K562 (cell line): Measurements from ENCODE around the gene PTPN1. TPM values are rescaled to one million over a fixed set of nuclear protein-coding genes. Genes with fewer than 3 reads are reported as not detected.

Source experiments
- ATAC-seq: fragments of 200-7000 bp; cut with Tn5 transposase; 3 replicates; pipeline ENCODE4 v1.9.1; 2020; ENCODE audit warnings: moderate library complexity
- BruUV-seq: library from RNA; stranded (reverse); fragments of 400-500 nt; replicated peaks from 2 replicates; lab custom pipeline; 2021; lab: Mats Ljungman, UMichigan
- CTCF ChIA-PET: fragments of 300-600 bp; formaldehyde crosslinking; extraction: SDS; loops from one replicate; lab custom pipeline; 2021; ENCODE audit warnings: low intra/inter-chr PET ratio; lab: Yijun Ruan, JAX
- POLR2A ChIA-PET: fragments of 300-600, 350-650 bp; sonication (Branson Sonifier 250); formaldehyde crosslinking; extraction: SDS; loops from one replicate; lab custom pipeline; 2021; ENCODE audit warnings: antibody characterized with exemption, inconsistent platforms; lab: Yijun Ruan, JAX
- DNase-seq, 4 experiments: peaks; one replicate each; pipeline versions ENCODE4 v3.0.0 to v3.0.0-alpha.2; 2011 to 2018; ENCODE audit warnings: low spot score in 3 of 4, mixed read lengths in 3 of 4; ENCODE audit errors: extremely low read depth in 1 of 4
- FAIRE-seq: peaks from 2 replicates; lab custom pipeline; 2011; peaks lifted over from hg19 to GRCh38; lab: Jason Lieb, UNC
- H2AFZ ChIP-seq: 2 replicates; pipeline ENCODE4 v1.6.0; 2011; ENCODE audit warnings: low read depth, low read length, control low read depth, inconsistent platforms
- H3K27ac ChIP-seq: fragments of 200-600 bp; 3 replicates; pipeline ENCODE4 v1.8.0; 2011; ENCODE audit warnings: low read depth, mild to moderate bottlenecking, control low read depth, inconsistent platforms, low read length, moderate library complexity, mixed read lengths; ENCODE audit errors: extremely low read depth
- H3K27me3 ChIP-seq, 2 experiments: fragments of 300-600 bp in 1 of 2; 2 replicates in 1 of 2; 3 replicates in 1 of 2; pipeline versions ENCODE4 v1.6.0 to v1.8.0; 2011; ENCODE audit warnings: inconsistent platforms in 2 of 2, low read length in 2 of 2, mild to moderate bottlenecking in 1 of 2, mixed read lengths in 1 of 2, moderate library complexity in 1 of 2; ENCODE audit not compliant: control insufficient read depth in 2 of 2, insufficient read depth in 2 of 2
- H3K36me3 ChIP-seq: fragments of 300-600 bp; 3 replicates; pipeline ENCODE4 v1.8.0; 2011; ENCODE audit warnings: mild to moderate bottlenecking, low read length, inconsistent platforms; ENCODE audit not compliant: control insufficient read depth, insufficient read depth
- H3K4me1 ChIP-seq, 2 experiments: fragments of 200-600 bp in 1 of 2; replicated peaks in 1 of 2; 2 replicates in 1 of 2; 3 replicates in 1 of 2; pipeline versions ENCODE4 v1.5.1 to v1.8.0; 2011; ENCODE audit warnings: inconsistent platforms in 2 of 2, low read length in 2 of 2, mild to moderate bottlenecking in 1 of 2, mixed read lengths in 1 of 2, moderate library complexity in 1 of 2; ENCODE audit not compliant: control insufficient read depth in 2 of 2, insufficient read depth in 2 of 2
- H3K4me2 ChIP-seq: 2 replicates; pipeline ENCODE4 v1.6.1; 2011; ENCODE audit warnings: low read length, control low read depth, inconsistent platforms, mixed read lengths; ENCODE audit not compliant: insufficient read depth
- H3K4me3 ChIP-seq: fragments of 200-600 bp; sonication (generic), shearing (Covaris generic); 2 replicates; pipeline ENCODE4 v1.5.1; 2016; ENCODE audit warnings: control low read depth, inconsistent platforms
- H3K79me2 ChIP-seq: fragments of 200-600 bp; 3 replicates; pipeline ENCODE4 v1.8.0; 2011; ENCODE audit warnings: low read length, inconsistent platforms; ENCODE audit not compliant: control insufficient read depth, insufficient read depth
- H3K9ac ChIP-seq, 2 experiments: 2 replicates each; pipeline versions ENCODE4 v1.6.0 to v1.6.1; 2011; ENCODE audit warnings: low read depth in 2 of 2, low read length in 2 of 2, control low read depth in 1 of 2, inconsistent platforms in 1 of 2, mild to moderate bottlenecking in 1 of 2, mixed read lengths in 1 of 2; ENCODE audit not compliant: insufficient read depth in 1 of 2
- H3K9me1 ChIP-seq: one replicate; pipeline ENCODE4 v1.6.0; 2011; ENCODE audit warnings: inconsistent platforms, mild to moderate bottlenecking, low read length, moderate library complexity; ENCODE audit not compliant: control insufficient read depth, insufficient read depth
- H3K9me3 ChIP-seq: replicated peaks from 2 replicates; pipeline ENCODE4 v1.5.1; 2011; ENCODE audit warnings: low read depth, low read length, inconsistent platforms; ENCODE audit not compliant: control insufficient read depth, insufficient read depth
- H4K20me1 ChIP-seq: replicated peaks from 2 replicates; pipeline ENCODE4 v1.6.1; 2011; ENCODE audit warnings: low read length, inconsistent platforms, mixed read lengths; ENCODE audit not compliant: control insufficient read depth, insufficient read depth
- ADNP ChIP-seq: fragments of 200-800 bp; sonication (Bioruptor generic); IDR thresholded peaks from 2 replicates; pipeline ENCODE4 v1.6.1; 2016; ENCODE audit warnings: missing genetic modification characterization, missing compliant biosample characterization
- DPF2 ChIP-seq: fragments of 450-650 bp; IDR thresholded peaks from 2 replicates; pipeline ENCODE4 v1.6.1; 2016
- ELK1 ChIP-seq: sonication (generic); formaldehyde crosslinking; IDR thresholded peaks from 2 replicates; pipeline ENCODE4 v1.8.1; 2022; ENCODE audit warnings: missing genetic modification reagents
- ETV6 ChIP-seq, 3 experiments: fragments of 150-350 bp in 1 of 3; sonication (generic) in 1 of 3; formaldehyde crosslinking in 1 of 3; IDR thresholded peaks; 2 replicates each; pipeline versions ENCODE4 v1.6.1 to v1.8.0; 2014 to 2022; ENCODE audit warnings: borderline replicate concordance in 2 of 3, low read depth in 2 of 3, antibody characterized with exemption in 1 of 3, low read length in 1 of 3, mild to moderate bottlenecking in 1 of 3, missing genetic modification reagents in 1 of 3
- PRDM10 ChIP-seq: fragments of 450-650 bp; IDR thresholded peaks from 2 replicates; pipeline ENCODE4 v1.6.1; 2018; ENCODE audit not compliant: partially characterized antibody
- U2AF1 ChIP-seq: fragments of 200-400 bp; formaldehyde crosslinking; optimal IDR thresholded peaks from 2 replicates; pipeline ENCODE3; 2017; ENCODE audit warnings: mild to moderate bottlenecking, low read depth, low read length, moderate library complexity
- ZBTB43 ChIP-seq: sonication (generic); formaldehyde crosslinking; IDR thresholded peaks from 2 replicates; pipeline ENCODE4 v1.8.0; 2023; ENCODE audit warnings: mild to moderate bottlenecking, missing genetic modification reagents
- ZFP36 ChIP-seq: fragments of 150-350 bp; IDR thresholded peaks from 2 replicates; pipeline ENCODE4 v1.6.1; 2018; ENCODE audit warnings: low read length, low read depth; ENCODE audit not compliant: partially characterized antibody
- ZNF133 ChIP-seq: fragments of 250-450 bp; sonication (Bioruptor Pico); IDR thresholded peaks from 2 replicates; pipeline ENCODE4 v1.4.0; 2020; ENCODE audit warnings: mild to moderate bottlenecking
- ZNF444 ChIP-seq: fragments of 250-450 bp; sonication (Bioruptor Pico); IDR thresholded peaks from 2 replicates; pipeline ENCODE4 v1.4.0; 2020; ENCODE audit warnings: mild to moderate bottlenecking, moderate library complexity
- ZNF639 ChIP-seq, 2 experiments: fragments of 200-800 bp in 1 of 2; sonication (Bioruptor generic) in 1 of 2; sonication (generic) in 1 of 2; formaldehyde crosslinking in 1 of 2; IDR thresholded peaks in 1 of 2; conservative IDR thresholded peaks in 1 of 2; 2 replicates each; pipeline versions ENCODE4 v1.5.0 to v1.6.1; 2016 to 2020; ENCODE audit warnings: missing compliant biosample characterization in 1 of 2, missing genetic modification characterization in 1 of 2, missing genetic modification reagents in 1 of 2
- ZNF707 ChIP-seq: fragments of 250-450 bp; sonication (Bioruptor Pico); conservative IDR thresholded peaks from 2 replicates; pipeline ENCODE4 v1.8.0; 2022; ENCODE audit warnings: inconsistent platforms, mild to moderate bottlenecking, moderate library complexity
- WGBS: fragments of 100-300 bp; shearing (Covaris generic); methylation state at CpG from one replicate; pipeline ENCODE4 v1.1.6; 2016; ENCODE audit warnings: low coverage, mixed read lengths; ENCODE audit not compliant: insufficient coverage; ENCODE audit errors: missing lambda C conversion rate; 5-methylcytosine and 5-hydroxymethylcytosine counted together
- in situ Hi-C: fragments of 300-500 bp; cut with MboI; formaldehyde crosslinking; loops from 4 replicates; pipeline ENCODE4 v1.15.0; 2018; ENCODE audit warnings: inconsistent platforms, mixed read lengths
- intact Hi-C: fragments of 100-400 bp; cut with micrococcal nuclease; formaldehyde crosslinking; loops from 2 replicates; pipeline ENCODE4 v1.14.2; 2022
- polyA plus RNA-seq, 8 experiments: library from polyadenylated mRNA; depleted of rRNA in 4 of 8; stranded (reverse) in 5 of 8; unstranded in 3 of 8; fragments of >200 nt; fragmentation: Nextera tagmentation in 2 of 8; fragmentation: Illumina TruSeq in 1 of 8; extraction: Ambion mirVana in 2 of 8; extraction: Trizol in 1 of 8; gene quantifications; 2 replicates each; pipeline versions ENCODE4 v1.2.1 to v1.2.3, GENCODE V29; 2011 to 2014; ENCODE audit warnings: inconsistent platforms in 1 of 8, missing spikeins in 1 of 8
- total RNA-seq, 7 experiments: library from RNA; depleted of rRNA in 6 of 7; stranded (reverse); fragments of >200 nt in 6 of 7; fragmentation: Illumina TruSeq in 2 of 7; extraction: Trizol in 2 of 7; gene quantifications; 2 replicates each; pipeline versions ENCODE4 v1.2.1 to v1.2.3, GENCODE V29; 2011 to 2021; ENCODE audit warnings: low replicate concordance in 1 of 7

Gene PTPN1
- total and polyA plus RNA-seq, 9 of the 15 experiments (the other 6 are each of a cell fraction or from before 2014, with no cell fraction given), result 11.0 to 85.3 (median 54.0) TPM

DNA sequence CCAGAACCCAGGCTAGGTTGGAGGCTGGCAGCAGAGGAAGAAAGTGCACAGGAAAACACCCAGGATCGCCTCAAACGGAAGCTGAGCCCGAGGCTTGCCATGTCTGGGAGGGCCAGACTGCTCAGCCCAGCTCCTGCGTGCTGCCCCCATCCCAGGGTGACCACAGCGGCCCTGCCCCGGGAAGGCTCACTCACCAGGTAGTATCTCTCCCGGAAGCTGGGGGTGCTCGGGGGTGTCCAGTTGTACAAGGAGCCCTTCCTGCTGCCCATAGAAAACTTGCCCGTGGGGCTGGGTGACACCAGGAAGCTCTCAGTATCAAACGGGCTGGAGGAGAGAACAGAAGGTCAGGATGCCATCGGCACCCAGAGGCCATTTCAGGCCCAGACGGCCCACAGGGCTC is 94.3 kb downstream of the PTPN1 start (continued):
- TF ChIP-seq ETV6 (IDR thresholded peaks at IDR 0.05; ENCODE audit: borderline replicate concordance in 1 of 2, low read depth in 2 of 2, low read length in 1 of 2) (no peak), ETV6 (CRISPR knock-in tag; IDR thresholded peaks at IDR 0.05; ENCODE audit: borderline replicate concordance) (no peak), ZNF133 (CRISPR knock-in tag) (no peak), ELK1 (CRISPR knock-in tag) (no peak), ADNP (tag) (no peak), ZNF639 (CRISPR knock-in tag; conservative IDR thresholded peaks at IDR 0.05 in 1 of 2, IDR thresholded peaks at IDR 0.05 in 1 of 2) (no peak)

GRCh38 chr20:50605136-50605535 is 95.0 kb downstream of the PTPN1 start:
- intact Hi-C loops (no loop called here), in situ Hi-C loops (no loop called here)
- no peaks in the 10 kb centered on the region for H4K20me1 ChIP-seq
- H3K4me1 ChIP-seq, result peaks cover 0 to 13% of the 10 kb centered on the region in 2 experiments; a peak in 2 of 5 replicates
- H3K9ac ChIP-seq, result no peak overlapping the region; a peak in 1 of 4 replicates
- peaks cover 81% of the 10 kb centered on the region for H3K36me3 ChIP-seq
- FAIRE-seq, result no peak
- no peak overlapping the region for H3K4me2 ChIP-seq
- no peak for DNase-seq
- no peak overlapping the region for H2AFZ ChIP-seq
- H3K9me1 ChIP-seq, result no peaks in the 10 kb centered on the region
- no peaks in the 10 kb centered on the region for H3K79me2 ChIP-seq
- WGBS, result 87% methylated on average over 5 of the region's 5 CpGs
- H3K4me3 ChIP-seq, result no peak overlapping the region
- H3K9me3 ChIP-seq, result no peaks in the 10 kb centered on the region
- no peak for ATAC-seq
- ChIA-PET CTCF (no interaction called here), POLR2A (interaction anchor here (0.7 kb wide), 1 partner anchor 181 kb away, joined by 3 read pairs; no protein-coding TSS in a partner anchor)
- no TSS peak for BruUV-seq
- no peaks in the 10 kb centered on the region for H3K27me3 ChIP-seq
- H3K27ac ChIP-seq, result no peak overlapping the region
- no peak for TF ChIP-seq DPF2
- no peak for TF ChIP-seq ZFP36
- no peak for TF ChIP-seq ZBTB43 (CRISPR knock-in tag)
- no peak for TF ChIP-seq PRDM10
- no peak for TF ChIP-seq ZNF444 (CRISPR knock-in tag)
- no peak for TF ChIP-seq U2AF1
- TF ChIP-seq ZNF707 (CRISPR knock-in tag), result no peak
